Thoracic aorta (tissue), 2 donors: Measurements from ENCODE around the gene POR. TPM values are rescaled to one million over a fixed set of nuclear protein-coding genes. Genes with fewer than 3 reads are reported as not detected.

ENCODE experiments used
- ATAC-seq: fragments of 150-250 bp; one replicate; pipeline ENCODE4 v1.8.0; 2017; ENCODE audit warnings: low read depth; ENCODE audit not compliant: insufficient number of reproducible peaks, low FRiP score
- DNase-seq: peaks from one replicate; pipeline ENCODE4 v3.0.0-alpha.2; 2020; ENCODE audit warnings: low spot score
- H3K27ac ChIP-seq, 2 donors: fragments of 200-600 bp; sonication (generic); 1 replicate in 1 of 2; 2 replicates in 1 of 2; pipeline ENCODE4 v1.5.1; 2016; ENCODE audit warnings: mild to moderate bottlenecking in 2 of 2, moderate library complexity in 2 of 2
- H3K27me3 ChIP-seq: fragments of 200-600 bp; sonication (generic); replicated peaks from 2 replicates; pipeline ENCODE4 v1.6.0; 2016; ENCODE audit warnings: mild to moderate bottlenecking; ENCODE audit not compliant: insufficient read depth
- H3K36me3 ChIP-seq: fragments of 200-600 bp; sonication (generic); one replicate; pipeline ENCODE4 v1.5.1; 2016
- H3K4me1 ChIP-seq, 2 donors: fragments of 200-600 bp; sonication (generic); 1 replicate in 1 of 2; 2 replicates in 1 of 2; pipeline versions ENCODE4 v1.5.1 to v1.6.0; 2016; ENCODE audit warnings: low read depth in 2 of 2, mild to moderate bottlenecking in 1 of 2; ENCODE audit not compliant: control insufficient read depth in 1 of 2
- H3K4me3 ChIP-seq: fragments of 200-600 bp; sonication (generic); 2 replicates; pipeline ENCODE4 v1.5.1; 2016; ENCODE audit warnings: mild to moderate bottlenecking
- H3K9me3 ChIP-seq: fragments of 200-600 bp; sonication (generic); 2 replicates; pipeline ENCODE4 v1.5.1; 2016
- CTCF ChIP-seq: fragments of 200-600 bp; sonication (generic); IDR thresholded peaks from one replicate; pipeline ENCODE4 v1.5.1; 2019; ENCODE audit warnings: antibody characterized with exemption
- total RNA-seq, 2 donors: library from RNA; depleted of rRNA; stranded (reverse); fragments of >200 nt; gene quantifications; one replicate each; pipeline versions ENCODE4 v1.1.0 to v1.2.3, GENCODE V29; 2016

Gene POR
- total RNA-seq, 2 donors from 2014 or later: 70.1 to 77.4 TPM

DNA sequence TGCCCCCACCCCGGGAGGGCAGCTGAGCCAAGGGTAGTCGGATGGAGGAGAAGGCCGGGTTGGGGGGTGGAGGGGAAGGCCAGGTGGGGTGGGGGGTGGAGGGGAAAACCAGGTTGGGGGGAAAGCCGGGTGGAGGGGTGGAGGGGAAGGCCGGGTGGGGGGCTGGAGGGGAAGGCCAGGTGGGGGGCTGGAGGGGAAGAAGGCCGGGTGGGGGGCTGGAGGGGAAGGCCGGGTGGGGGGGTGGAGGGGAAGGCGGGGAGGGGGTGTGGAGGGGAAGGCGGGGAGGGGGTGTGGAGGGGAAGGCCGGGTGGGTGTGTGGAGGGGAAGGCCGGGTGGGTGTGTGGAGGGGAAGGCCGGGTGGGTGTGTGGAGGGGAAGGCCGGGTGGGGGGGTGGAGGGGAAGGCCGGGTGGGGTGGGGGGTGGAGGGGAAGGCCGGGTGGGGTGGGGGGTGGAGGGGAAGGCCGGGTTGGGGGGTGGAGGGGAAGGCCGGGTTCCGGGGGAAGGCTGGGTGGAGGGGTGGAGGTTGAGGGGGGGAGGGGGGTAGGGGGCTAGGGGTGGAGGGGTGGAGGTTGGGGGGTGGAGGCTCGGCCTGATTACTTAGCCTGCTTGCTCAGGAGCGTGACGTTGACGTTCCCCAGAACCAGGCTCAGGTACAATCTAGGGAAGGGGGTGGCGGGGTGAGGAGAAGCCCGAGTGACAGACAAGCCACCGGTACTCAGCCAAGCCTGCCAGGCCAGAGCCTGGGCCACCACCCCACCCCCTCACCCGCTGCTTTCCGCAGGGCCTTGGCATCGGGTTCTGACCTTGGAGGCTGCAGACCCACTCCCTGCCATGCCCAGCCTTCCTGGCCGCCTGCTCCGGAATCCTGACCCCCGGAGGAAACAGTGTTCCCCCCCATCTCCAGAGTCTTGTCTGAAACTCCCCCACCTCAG, 73.9 kb downstream of the POR start:
- Histone ChIP-seq H3K27ac (peak overlapping the region; percentile 63 to 73), H3K4me1 (peaks cover 16 to 41% of the 10 kb centered on the region in 2 donors), H3K27me3 (no peaks in the 10 kb centered on the region), H3K36me3 (peaks cover 40% of the 10 kb centered on the region), H3K9me3 (no peaks in the 10 kb centered on the region), H3K4me3 (peak overlapping the region; percentile 57)
- TF ChIP-seq CTCF: no peak
- no peak for DNase-seq
- ATAC-seq: no peak

DNA sequence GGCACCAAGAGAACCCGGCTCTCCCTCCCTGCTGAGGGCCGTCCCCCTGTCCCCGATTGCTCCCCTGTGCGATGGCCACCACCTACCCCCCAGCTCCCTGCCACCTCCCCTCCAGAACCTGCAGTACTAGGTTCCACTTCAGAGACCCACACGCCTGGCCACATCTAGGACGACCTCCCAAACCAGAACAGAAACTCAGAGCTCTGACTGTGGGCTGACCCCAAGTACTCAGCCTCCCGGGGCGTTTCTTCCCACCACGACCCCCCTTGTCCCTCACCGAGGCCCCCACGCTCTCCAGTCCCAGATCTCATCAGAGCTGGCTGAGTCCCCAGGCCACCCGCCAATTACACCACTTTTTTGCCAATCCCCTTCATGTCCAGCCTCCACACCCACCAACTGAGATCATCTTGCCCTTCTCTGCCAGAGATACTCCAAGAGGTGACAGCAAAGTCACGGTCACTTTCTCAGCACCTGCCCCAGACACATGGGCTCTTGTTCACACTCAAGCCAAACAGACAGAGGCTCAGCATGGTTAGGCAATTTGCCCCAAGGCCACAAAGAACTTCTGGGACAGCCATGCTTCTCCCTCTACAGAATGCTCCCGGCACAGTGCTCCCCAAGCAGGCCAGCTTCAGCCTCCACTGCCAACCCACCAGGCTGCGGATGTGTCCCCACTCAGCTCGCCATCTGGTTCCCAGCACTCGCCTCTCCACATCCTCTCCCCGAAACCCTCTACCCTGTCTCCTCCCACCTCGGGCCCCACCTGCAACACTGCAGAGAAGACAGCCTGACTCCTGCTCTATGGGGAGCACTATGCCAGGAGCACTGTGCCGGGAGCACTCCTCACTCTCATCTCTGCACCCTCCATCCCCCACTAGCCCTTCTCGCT, 74.8 kb downstream of the POR start:
- no peak for TF ChIP-seq CTCF
- DNase-seq: no peak

DNA sequence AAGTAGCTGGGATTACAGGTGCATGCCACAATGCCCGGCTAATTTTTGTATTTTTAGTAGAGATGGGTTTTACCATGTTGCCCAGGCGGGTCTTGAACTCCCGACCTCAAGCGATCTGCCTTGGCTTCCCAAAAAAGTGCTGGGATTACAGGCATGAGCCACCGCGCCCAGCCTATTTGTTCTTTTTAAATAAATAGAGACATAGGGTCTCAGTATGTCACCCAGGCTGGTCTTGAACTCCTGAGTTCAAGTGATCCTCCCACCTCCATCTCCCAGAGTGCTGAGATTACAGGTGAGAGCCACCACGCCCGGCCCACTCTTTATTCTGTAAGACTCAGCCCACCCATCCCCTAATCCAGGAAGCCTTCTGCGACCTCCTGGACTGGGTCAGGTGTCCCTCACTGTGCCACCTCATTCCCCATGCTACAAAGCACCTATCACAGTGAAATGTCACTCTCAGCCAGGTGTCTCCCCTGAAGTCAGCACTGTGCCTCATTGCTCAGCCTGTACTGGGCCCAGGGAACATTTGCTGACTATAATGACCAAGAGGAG, 76.7 kb downstream of the POR start:
- TF ChIP-seq CTCF: no peak
- H3K36me3 ChIP-seq: peaks cover 14% of the 10 kb centered on the region
- no peaks in the 10 kb centered on the region for H3K9me3 ChIP-seq
- H3K4me1 ChIP-seq: peaks cover 22 to 50% of the 10 kb centered on the region in 2 donors
- peak overlapping the region; percentile 94 to 100 for H3K27ac ChIP-seq
- DNase-seq: no peak
- no peaks in the 10 kb centered on the region for H3K27me3 ChIP-seq
- H3K4me3 ChIP-seq: no peak overlapping the region
- ATAC-seq: no peak

More for the DNA sequence above, 74.8 kb downstream of the POR start:
- peaks cover 31% of the 10 kb centered on the region for H3K36me3 ChIP-seq
- H3K27me3 ChIP-seq: no peaks in the 10 kb centered on the region
- no peak for ATAC-seq
- peak overlapping the region; percentile 63 to 73 for H3K27ac ChIP-seq
- H3K4me3 ChIP-seq: peak overlapping the region; percentile 57
- no peaks in the 10 kb centered on the region for H3K9me3 ChIP-seq
- peaks cover 16 to 41% of the 10 kb centered on the region in 2 donors for H3K4me1 ChIP-seq

DNA sequence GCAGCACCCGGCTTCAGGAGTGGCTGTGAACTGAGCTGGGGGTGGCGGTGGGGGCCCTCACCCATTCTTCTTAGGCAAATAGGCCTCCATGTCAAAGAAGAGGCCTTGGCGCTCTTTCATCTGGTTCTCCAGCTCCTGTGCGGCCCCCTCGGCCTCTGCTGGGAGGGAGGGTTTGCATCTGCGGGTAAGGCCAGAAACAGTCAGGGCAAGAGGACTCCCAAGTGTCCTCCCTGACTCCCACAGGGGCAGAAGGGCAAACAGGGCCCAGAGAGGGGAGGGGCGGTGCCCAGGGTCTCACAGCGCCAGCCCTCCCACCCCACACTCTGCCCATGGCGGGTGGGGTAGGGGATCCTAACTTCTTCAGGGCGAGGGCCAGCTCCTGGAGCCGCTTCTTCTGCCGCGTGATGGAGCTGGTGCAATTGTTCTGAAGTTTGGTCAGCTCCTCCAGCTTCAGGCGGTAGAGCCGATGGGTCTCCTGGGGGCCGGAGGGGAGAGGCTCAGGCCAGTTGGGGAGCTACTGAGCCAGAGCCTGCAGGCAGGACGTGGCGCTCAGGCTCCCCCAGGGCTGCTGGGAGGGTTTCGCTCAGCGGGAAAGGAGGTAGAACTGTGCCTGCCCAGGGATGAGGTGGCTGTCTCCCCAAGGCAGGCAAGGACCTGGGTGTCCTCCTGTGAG, 77.3 kb downstream of the POR start:
- no peak for TF ChIP-seq CTCF
- Histone ChIP-seq H3K36me3 (peaks cover 8% of the 10 kb centered on the region), H3K27me3 (no peaks in the 10 kb centered on the region), H3K4me1 (peaks cover 22 to 50% of the 10 kb centered on the region in 2 donors), H3K27ac (peak overlapping the region; percentile 94 to 100), H3K9me3 (no peaks in the 10 kb centered on the region), H3K4me3 (no peak overlapping the region)
- DNase-seq (no peak), ATAC-seq (no peak)
